Measurements from ENCODE around the gene SUPT20HL1.

Gene SUPT20HL1

DNA sequence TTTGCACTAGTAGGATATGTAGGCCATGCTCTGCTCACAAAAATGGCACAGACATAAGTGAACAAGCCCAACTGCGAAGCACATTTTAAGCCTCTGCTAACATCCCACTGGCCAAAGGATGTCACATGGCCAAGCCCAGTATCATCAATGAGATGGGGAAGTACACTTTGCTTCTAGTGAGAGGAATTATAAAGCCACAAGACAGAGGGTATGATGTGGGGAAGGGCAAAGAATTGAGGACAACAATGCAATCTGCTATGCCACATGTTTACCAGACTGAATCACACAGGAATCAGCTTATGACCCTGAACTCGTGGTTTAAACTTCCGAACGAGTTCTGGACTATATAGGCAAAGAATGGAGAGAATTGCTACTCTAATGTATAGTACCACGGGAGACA lies 39.1 kb downstream of the SUPT20HL1 start:
- TF ChIP-seq, protein P1, sequence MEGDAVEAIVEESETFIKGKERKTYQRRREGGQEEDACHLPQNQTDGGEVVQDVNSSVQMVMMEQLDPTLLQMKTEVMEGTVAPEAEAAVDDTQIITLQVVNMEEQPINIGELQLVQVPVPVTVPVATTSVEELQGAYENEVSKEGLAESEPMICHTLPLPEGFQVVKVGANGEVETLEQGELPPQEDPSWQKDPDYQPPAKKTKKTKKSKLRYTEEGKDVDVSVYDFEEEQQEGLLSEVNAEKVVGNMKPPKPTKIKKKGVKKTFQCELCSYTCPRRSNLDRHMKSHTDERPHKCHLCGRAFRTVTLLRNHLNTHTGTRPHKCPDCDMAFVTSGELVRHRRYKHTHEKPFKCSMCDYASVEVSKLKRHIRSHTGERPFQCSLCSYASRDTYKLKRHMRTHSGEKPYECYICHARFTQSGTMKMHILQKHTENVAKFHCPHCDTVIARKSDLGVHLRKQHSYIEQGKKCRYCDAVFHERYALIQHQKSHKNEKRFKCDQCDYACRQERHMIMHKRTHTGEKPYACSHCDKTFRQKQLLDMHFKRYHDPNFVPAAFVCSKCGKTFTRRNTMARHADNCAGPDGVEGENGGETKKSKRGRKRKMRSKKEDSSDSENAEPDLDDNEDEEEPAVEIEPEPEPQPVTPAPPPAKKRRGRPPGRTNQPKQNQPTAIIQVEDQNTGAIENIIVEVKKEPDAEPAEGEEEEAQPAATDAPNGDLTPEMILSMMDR (conservative IDR thresholded peaks at IDR 0.05; ENCODE audit: low read depth, low read length): no peak
- no peak overlapping the region for H3K4me3 ChIP-seq (ENCODE audit: low read length)
- DNase-seq (ENCODE audit: low read depth): no peak

DNA sequence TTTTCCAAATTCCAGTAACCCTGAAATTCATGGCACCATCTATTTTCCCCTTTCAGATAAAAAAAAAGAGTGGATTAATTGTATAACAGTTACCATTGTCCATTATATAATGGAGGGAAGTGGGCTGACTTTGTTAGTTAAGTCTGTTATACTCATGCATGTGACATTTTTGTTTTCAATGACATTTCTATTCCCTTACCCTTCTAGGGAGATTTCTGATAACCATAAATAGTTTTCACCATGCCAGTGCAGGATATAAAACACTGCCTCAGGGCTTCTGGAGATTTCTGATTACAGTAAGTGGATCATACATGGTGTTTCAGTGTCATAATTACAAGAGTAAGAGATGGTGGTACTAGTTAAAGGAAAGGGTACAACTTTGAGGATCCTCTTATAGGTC lies 45.5 kb downstream of the SUPT20HL1 start:
- no peak for DNase-seq (ENCODE audit: low read depth)
- TF ChIP-seq, protein P1 (conservative IDR thresholded peaks at IDR 0.05; ENCODE audit: low read depth, low read length): no peak

More for the DNA sequence above, 45.5 kb downstream of the SUPT20HL1 start:
- H3K4me3 ChIP-seq (ENCODE audit: low read length): no peak overlapping the region
